Upper lobe of left lung (tissue), 4 donors: ENCODE measurements around the gene EXOC4.

Source experiments
- EP300 ChIP-seq, 4 donors: sonication (generic); formaldehyde crosslinking; IDR thresholded peaks; one replicate each; pipeline ENCODE4 v1.5.1; 2017; ENCODE audit warnings: antibody characterized with exemption in 4 of 4, control low read depth in 2 of 4
- POLR2A ChIP-seq, 4 donors: fragments of 450-650 bp; IDR thresholded peaks; one replicate each; pipeline ENCODE4 v1.5.1; 2016 to 2017; ENCODE audit warnings: antibody characterized with exemption in 4 of 4, mild to moderate bottlenecking in 2 of 4
- POLR2AphosphoS5 ChIP-seq, 2 donors: sonication (generic); formaldehyde crosslinking; IDR thresholded peaks; one replicate each; pipeline ENCODE4 v1.5.1; 2017; ENCODE audit warnings: antibody characterized with exemption in 2 of 2
- TF ChIP-seq, protein P1 (sequence below), 6 experiments: fragments of 450-650 bp in 4 of 6; fragments of 200-600 bp in 2 of 6; sonication (generic) in 2 of 6; IDR thresholded peaks; one replicate each; pipeline ENCODE4 v1.5.1; 2016 to 2019; ENCODE audit warnings: antibody characterized with exemption in 6 of 6

DNA sequence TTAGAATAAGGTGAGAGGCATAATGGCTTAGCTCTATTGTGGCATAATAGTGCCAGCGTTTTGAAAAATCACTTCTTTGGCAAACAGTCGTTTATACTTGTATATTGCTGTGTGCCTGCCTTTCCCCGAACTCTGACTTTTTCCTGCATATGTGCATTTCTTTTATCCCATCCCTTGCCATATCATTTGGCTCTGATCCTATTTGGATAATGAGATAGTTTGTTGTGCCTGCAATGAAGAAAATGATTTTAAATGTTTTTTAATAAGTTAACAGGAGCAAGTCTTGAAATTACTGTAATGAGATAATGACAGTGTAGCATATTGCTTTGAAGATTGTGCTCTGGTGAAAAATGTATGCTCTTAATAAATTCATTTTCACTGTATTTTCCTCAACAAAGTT lies 586.2 kb downstream of the EXOC4 start:
- TF ChIP-seq POLR2A (IDR thresholded peaks at IDR 0.05) (no peak), POLR2AphosphoS5 (IDR thresholded peaks at IDR 0.05) (no peak), EP300 (IDR thresholded peaks at IDR 0.05) (no peak)
- TF ChIP-seq, protein P1, sequence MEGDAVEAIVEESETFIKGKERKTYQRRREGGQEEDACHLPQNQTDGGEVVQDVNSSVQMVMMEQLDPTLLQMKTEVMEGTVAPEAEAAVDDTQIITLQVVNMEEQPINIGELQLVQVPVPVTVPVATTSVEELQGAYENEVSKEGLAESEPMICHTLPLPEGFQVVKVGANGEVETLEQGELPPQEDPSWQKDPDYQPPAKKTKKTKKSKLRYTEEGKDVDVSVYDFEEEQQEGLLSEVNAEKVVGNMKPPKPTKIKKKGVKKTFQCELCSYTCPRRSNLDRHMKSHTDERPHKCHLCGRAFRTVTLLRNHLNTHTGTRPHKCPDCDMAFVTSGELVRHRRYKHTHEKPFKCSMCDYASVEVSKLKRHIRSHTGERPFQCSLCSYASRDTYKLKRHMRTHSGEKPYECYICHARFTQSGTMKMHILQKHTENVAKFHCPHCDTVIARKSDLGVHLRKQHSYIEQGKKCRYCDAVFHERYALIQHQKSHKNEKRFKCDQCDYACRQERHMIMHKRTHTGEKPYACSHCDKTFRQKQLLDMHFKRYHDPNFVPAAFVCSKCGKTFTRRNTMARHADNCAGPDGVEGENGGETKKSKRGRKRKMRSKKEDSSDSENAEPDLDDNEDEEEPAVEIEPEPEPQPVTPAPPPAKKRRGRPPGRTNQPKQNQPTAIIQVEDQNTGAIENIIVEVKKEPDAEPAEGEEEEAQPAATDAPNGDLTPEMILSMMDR (IDR thresholded peaks at IDR 0.05): no peak
